ENCODE results near the gene SEMA3B.
"Not testable (repeated sequence)": the region's sequence is repeated elsewhere in the genome, so short reads cannot be mapped to it uniquely, and the experiment has no call there.

Gene SEMA3B

DNA sequence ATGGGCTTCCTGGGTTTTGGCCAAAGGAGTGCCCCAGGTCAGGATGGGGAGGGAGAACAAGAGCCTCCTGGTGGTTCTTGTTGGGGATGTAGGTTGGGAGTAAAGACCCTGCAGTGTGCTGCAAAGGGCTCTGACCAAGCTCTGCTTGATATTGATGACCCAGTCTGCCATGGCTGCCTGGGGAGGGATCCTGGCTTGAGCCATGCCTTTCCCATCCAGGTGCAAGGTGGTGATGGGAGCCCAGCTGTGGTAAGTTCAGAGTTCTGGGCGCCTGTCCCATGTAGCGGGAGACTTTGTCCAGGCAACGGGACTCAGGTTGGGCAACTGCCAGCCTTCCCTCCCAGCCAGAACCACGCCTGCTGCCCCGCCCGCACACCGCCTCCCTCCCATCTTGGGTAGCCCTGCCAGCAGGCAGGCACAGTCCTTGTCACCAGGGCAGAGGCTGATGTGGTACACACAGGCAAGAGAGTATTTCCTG, 30.4 kb upstream of the SEMA3B start:
- DNase-seq: no peak

DNA sequence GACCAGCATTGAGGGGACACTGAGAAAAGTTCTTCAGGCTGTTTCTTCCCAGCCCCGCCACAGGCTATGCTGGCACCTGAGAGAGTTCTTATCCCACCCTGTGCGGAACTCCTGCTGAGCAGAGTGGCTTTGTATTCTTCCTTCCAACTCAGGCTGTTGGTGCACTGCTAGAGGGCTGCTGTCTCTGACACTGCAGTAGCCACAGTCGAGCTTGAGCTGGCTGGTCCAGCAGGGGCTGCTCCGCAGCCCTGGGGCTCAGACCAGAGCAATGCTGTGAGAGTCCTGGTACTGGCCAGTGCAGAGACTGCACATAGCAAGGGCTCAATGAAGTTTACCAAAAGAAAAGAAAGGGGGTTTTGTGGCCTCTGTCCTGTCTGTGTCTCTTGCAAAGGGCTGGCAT, 29.3 kb upstream of the SEMA3B start:
- no peak for DNase-seq

- no peak for DNase-seq
Observed at GRCh38 chr3:50241163-50241562, 27.8 kb upstream of the SEMA3B start.

- no peak for DNase-seq
Observed at GRCh38 chr3:50241713-50242380, 27.1 kb upstream of the SEMA3B start.

DNA sequence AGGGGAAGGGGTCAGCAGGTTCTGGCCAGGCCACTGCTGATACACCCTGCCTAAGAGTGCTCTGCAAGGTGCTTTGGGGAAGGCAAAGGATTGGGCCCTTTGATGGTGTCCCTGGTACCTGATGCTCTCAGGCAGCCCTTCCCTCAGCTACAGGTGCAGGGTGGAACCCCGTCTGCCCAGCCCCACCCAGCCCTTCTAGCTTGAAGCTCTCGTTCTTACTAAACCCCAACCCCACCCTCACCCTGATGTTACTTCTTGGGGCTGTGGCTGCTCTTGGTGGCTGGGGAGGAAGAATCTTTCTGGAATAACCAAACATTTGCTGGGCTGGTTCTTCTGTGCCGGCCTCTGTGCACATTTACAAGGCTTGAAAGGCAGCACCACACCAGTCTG, 26.6 kb upstream of the SEMA3B start:
- DNase-seq: no peak

- peak in 1 of 2 experiments; percentile 32 for DNase-seq
Observed at GRCh38 chr3:50242851-50243542, 25.9 kb upstream of the SEMA3B start.

- no peak for DNase-seq
Observed at GRCh38 chr3:50243543-50243895, 25.4 kb upstream of the SEMA3B start.

DNA sequence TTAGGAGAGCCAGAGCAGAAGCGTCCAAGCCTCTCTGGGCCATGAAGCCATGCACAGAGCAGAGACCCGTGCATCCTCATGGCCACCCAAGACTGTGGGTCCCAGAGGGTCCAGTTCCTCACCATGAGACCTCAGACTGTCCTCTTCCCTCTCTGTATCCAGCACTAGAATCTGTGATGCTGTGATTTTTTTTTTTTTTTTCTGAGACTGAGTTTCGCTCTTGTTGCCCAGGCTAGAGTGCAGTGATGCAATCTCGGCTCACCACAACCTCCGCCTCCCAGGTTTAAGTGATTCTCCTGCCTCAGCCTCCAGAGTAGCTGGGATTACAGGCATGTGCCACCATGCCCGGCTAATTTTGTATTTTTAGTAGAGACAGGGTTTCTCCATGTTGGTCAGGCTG, 24.1 kb upstream of the SEMA3B start:
- not testable (repeated sequence) for DNase-seq

DNA sequence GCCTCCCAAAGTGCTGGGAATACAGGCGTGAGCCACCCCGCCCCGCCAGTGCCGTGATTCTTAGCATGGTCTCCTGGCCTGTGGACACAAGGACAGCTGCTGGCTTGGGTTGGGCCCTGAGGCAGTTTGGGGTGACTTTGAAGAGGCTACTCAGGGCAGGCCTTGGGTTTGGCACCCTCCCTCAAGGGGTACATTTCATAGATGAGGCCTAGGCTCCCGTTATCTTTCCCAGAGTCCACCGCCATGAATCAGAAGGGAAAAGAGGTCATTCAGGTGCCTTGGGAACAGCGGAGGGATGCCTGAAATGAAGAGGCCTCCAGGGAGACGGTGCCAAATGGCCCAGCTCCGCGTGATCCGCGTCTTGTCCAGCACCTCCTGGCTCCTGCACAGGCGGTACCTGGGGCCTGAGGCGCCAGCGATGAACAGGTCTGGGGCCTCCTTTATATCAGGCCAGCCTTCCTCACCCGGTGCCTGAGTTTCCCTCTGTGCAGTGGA, 23.6 kb upstream of the SEMA3B start:
- no peak for DNase-seq

DNA sequence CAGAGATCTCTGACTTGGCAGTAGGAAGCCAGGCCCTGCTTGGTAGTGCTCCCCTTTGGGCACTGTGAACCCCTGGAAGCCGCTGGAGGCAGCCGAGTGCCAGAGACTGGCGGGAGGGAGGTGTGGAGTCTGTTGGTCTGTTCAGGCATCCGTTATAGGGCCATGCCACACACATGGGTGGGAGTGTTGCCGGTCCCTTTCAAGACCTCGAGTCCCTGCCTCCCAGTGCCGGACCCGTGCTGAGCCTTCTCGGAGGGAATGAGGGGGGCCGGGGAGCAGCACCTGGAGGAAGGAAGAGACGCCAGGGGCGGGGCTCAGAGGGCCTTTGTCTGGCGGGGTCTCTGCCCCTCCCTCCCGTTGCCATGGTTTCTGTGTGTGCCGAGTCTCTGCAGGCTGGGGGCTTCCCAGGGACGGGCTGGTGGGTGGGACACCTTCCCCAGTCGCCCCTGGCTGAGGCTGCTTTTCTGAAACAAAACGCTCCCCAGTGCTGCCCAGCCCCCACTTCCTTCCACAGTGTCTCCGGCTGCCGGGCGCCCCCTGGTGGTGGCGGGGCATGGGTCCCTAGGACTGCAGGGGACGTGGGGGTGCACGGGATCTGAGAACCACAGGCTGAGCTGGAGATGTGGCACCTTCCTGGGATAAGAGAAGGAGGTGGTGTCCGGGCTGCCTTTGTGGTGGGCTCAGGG, 23.0 kb upstream of the SEMA3B start:
- DNase-seq: peak; percentile 88 to 97

DNA sequence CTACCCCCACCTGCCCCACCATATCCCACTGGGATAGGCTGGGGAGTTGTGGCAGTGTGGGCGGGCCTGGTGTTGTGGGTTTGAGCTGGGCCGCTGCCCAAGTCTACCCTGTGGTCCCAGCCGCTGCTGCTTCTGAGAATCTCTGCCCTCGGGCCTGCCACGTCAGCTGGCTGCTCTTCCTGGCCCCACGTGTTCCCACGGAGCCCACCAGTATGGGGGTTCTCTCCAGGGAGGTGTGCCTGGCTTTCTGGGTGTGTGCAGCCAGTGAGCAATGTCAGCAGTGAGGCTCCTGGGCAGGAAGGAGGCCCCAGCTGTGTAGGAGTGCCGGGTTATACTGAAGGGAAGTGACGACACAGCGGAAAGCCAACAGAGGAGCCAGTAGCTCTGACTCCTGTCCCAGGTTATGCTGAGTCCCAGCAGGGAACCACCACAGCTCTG, 22.4 kb upstream of the SEMA3B start:
- DNase-seq: peak; percentile 73 to 89

DNA sequence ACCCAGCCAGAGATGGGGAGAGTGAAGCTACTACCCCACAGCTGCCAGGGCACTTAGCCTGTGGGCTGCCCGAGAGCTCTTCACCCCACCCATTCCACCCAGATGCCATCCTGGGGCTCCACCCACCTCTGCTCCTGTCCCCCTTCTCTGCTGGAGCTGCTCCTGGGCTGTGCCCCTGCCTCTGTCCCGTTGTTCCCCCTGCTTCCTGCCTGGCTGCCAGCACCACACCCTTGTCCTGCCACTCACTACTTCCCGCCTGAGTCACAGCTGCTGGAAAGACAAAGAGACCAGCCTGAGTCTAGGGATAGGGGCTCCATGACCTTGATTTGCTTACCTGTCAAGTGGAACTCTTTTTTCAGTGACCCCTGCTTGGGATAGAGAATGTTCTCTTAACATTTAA, 20.6 kb upstream of the SEMA3B start:
- no peak for DNase-seq

- DNase-seq: no peak
Observed at GRCh38 chr3:50249457-50249856, 19.5 kb upstream of the SEMA3B start.

DNA sequence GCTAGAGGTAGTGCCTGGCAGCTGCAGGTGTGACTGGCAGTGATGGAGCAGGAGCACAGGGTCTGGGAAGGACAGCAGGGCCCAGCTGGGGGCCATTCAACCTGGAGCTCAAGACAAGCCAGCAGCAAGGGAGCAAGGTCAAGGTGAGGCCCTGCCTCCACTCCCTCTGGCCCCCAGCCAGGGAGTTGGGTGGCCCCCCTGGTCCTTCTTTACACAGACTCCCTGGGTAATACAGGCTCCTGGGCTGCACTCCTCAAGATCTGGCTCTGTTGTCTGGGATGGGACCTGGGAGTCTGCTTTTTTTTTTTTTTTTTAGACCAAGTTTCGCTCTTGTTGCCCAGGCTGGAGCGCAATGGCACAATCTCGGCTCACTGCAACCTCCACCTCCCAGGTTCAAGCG, 18.4 kb upstream of the SEMA3B start:
- no peak for DNase-seq

DNA sequence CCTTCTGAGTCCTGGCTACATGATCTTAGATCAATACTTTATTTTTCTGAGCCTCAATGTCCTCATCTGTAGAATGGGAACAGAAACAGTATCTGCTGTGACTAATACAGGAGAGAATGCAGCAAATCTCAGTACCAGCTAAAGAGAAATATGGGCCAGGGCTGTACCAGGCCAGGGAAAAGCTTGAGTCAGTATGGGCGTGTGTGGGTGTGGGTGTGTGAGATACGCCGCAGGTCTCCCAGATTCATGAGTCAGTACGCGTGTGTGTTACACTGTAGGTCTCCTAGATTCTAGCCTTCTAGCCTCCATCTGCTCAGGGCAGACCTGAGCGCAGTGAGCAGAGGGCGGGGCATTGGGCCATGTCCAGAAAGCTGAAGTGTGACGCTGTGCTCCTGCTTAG, 17.7 kb upstream of the SEMA3B start:
- peak; percentile 42 to 67 for DNase-seq

GRCh38 chr3:50254577-50255250, 14.2 kb upstream of the SEMA3B start:
- DNase-seq: no peak

DNA sequence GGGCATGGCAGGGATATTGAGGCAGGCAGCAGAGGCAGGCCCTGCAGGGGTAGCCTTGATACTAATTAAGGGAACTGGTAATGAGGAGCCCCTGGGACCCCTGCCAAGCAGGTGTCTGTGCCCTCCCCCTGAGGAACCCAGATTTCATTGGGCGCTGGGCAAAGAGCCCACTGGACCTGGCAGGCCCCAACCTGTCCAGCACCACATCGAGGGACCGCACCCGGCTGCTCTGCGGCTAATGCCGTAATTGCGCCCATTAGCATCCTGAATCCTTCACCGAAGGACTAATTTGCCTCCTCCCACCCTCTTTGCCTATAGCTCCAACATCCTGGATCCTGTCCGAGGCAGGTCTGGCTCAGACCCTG, 13.7 kb upstream of the SEMA3B start:
- no peak for DNase-seq

DNA sequence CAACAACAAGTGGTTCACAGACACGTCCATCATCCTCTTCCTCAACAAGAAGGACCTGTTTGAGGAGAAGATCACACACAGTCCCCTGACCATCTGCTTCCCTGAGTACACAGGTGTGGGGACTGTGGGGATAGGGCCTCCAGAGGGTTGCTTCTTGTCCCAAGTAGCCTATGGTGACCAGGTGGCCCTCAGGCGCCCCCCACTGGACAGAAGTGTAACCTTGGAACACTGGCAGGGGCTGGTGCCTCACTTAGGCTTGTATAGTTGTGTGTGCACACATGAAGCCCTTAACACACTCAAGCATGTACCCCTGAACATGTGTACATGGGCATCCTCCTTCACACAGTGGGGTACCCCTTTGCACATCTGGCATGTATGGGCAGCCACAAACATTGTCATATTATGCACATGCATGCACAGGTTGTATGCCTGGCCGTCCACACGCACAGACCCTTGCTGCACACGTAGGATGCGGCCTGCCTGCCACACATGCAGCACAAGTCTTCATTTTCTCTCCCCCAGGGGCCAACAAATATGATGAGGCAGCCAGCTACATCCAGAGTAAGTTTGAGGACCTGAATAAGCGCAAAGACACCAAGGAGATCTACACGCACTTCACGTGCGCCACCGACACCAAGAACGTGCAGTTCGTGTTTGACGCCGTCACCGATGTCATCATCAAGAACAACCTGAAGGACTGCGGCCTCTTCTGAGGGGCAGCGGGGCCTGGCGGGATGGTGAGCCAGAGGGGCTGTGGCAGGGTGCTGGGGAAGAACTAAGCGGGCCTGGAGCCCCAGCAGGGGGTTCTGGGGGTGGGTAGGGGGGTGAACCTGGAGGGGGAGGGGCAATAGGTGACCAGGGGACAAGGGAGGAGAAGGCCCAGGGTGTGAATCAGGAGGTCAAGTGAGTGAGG, 11.7 kb upstream of the SEMA3B start:
- no peak for DNase-seq

DNA sequence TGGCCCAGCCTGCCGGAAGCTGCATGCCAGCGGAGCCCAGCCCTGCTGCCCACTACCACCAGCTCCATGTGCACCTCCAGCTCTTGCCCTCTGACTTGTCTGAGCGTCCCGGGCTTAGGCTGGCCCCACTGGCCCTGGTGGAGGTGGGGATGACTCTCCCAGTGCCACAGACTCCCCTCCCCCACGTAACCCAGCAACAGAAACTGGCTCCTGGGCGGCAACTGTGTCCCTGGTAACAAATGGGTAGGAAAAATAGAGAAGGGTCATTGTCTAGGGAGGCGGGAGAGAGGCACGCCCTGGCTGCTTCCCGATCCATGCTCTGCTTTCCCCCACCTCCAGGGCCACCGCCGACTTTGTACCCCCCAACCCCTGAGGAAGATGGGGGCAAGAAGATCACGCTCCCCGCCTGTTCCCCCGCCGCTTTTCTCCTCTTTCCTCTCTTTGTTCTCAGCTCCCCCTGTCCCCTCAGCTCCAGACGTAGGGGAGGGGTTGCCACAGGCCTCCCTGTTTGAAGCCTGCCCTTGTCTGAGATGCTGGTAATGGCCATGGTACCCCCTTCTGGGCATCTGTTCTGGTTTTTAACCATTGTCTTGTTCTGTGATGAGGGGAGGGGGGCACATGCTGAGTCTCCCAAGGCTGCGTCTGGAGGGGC, 10.8 kb upstream of the SEMA3B start:
- DNase-seq: no peak

GRCh38 chr3:50258979-50259378, 10.0 kb upstream of the SEMA3B start:
- DNase-seq: no peak

GRCh38 chr3:50259432-50260026, 9.4 kb upstream of the SEMA3B start:
- no peak for DNase-seq

Measured in stimulated activated CD4-positive, alpha-beta T cell treated with anti-CD3 and anti-CD28 coated beads, Interleukin-4, amount 100 ng/mL, for 4 hours (primary cell).